Cardiac muscle cell (in vitro differentiated cells and primary cell): ENCODE measurements around the gene LYPD6. TPM values are rescaled to one million over a fixed set of nuclear protein-coding genes. Genes with fewer than 3 reads are reported as not detected.

Experiments
- DNase-seq, 2 donors: peaks; one replicate each; pipeline versions ENCODE4 v3.0.0 to v3.0.0-alpha.2; 2010 to 2017; ENCODE audit warnings: low read depth in 1 of 2, low spot score in 1 of 2
- H3K27ac ChIP-seq: fragments of 200-600 bp; sonication (generic); 2 replicates; pipeline ENCODE4 v1.5.1; 2016
- H3K27me3 ChIP-seq: fragments of 200-600 bp; sonication (generic); 2 replicates; pipeline ENCODE4 v1.6.0; 2016; ENCODE audit warnings: control low read depth
- H3K36me3 ChIP-seq: fragments of 200-600 bp; sonication (generic); 2 replicates; pipeline ENCODE4 v1.5.1; 2016; ENCODE audit warnings: control low read depth
- H3K4me1 ChIP-seq: fragments of 200-600 bp; sonication (generic); 2 replicates; pipeline ENCODE4 v1.8.1; 2017; ENCODE audit warnings: low read depth, mild to moderate bottlenecking, mixed run types
- H3K4me3 ChIP-seq: fragments of 200-600 bp; sonication (generic); 2 replicates; pipeline ENCODE4 v1.5.1; 2016; ENCODE audit warnings: mild to moderate bottlenecking
- H3K9me3 ChIP-seq: fragments of 200-600 bp; sonication (generic); 2 replicates; pipeline ENCODE4 v1.5.1; 2017; ENCODE audit warnings: low read depth, mild to moderate bottlenecking, control low read depth
- CTCF ChIP-seq: IDR thresholded peaks from 2 replicates; pipeline ENCODE4 v1.5.1; 2012; ENCODE audit warnings: low read depth, mild to moderate bottlenecking, low read length
- polyA plus RNA-seq: library from polyadenylated mRNA; unstranded; fragments of >200 nt; fragmentation: Nextera tagmentation; extraction: Ambion mirVana; gene quantifications from 2 replicates; pipeline ENCODE4 v1.2.1, GENCODE V29; 2016
- total RNA-seq: library from RNA; depleted of rRNA; stranded (reverse); fragments of >200 nt; gene quantifications from 2 replicates; pipeline ENCODE4 v1.2.3, GENCODE V29; 2016

The LYPD6 gene
- total and polyA plus RNA-seq, 2 experiments from 2014 or later: 5.8 to 7.6 TPM

- DNase-seq: peak in 1 of 2 donors; percentile 65
- Histone ChIP-seq H3K27me3 (no peaks in the 10 kb centered on the region), H3K4me1 (no peaks in the 10 kb centered on the region), H3K36me3 (no peaks in the 10 kb centered on the region), H3K4me3 (no peak overlapping the region), H3K27ac (no peak overlapping the region), H3K9me3 (no peaks in the 10 kb centered on the region)
- TF ChIP-seq CTCF: no peak
Observed at GRCh38 chr2:149483004-149483605, 152.7 kb downstream of the LYPD6 start.

GRCh38 chr2:149486664-149487063, 156.3 kb downstream of the LYPD6 start:
- Histone ChIP-seq H3K9me3 (no peaks in the 10 kb centered on the region), H3K36me3 (no peaks in the 10 kb centered on the region), H3K4me1 (no peaks in the 10 kb centered on the region), H3K27ac (no peak overlapping the region), H3K27me3 (no peaks in the 10 kb centered on the region), H3K4me3 (no peak overlapping the region)
- no peak for TF ChIP-seq CTCF
- DNase-seq: no peak

GRCh38 chr2:149487189-149487588, 156.8 kb downstream of the LYPD6 start:
- Histone ChIP-seq H3K36me3 (no peaks in the 10 kb centered on the region), H3K9me3 (no peaks in the 10 kb centered on the region), H3K4me3 (no peak overlapping the region), H3K27me3 (no peaks in the 10 kb centered on the region), H3K4me1 (no peaks in the 10 kb centered on the region), H3K27ac (no peak overlapping the region)
- no peak for DNase-seq
- TF ChIP-seq CTCF: no peak

- TF ChIP-seq CTCF: no peak
- peak in 1 of 2 donors; percentile 26 for DNase-seq
- H3K4me3 ChIP-seq: no peak overlapping the region
- H3K9me3 ChIP-seq: no peaks in the 10 kb centered on the region
- H3K4me1 ChIP-seq: no peaks in the 10 kb centered on the region
- no peaks in the 10 kb centered on the region for H3K27me3 ChIP-seq
- H3K36me3 ChIP-seq: no peaks in the 10 kb centered on the region
- no peak overlapping the region for H3K27ac ChIP-seq
Observed at GRCh38 chr2:149488706-149489440, 158.5 kb downstream of the LYPD6 start.

- H3K27ac ChIP-seq: no peak overlapping the region
- TF ChIP-seq CTCF: no peak
- no peak overlapping the region for H3K4me3 ChIP-seq
- no peaks in the 10 kb centered on the region for H3K36me3 ChIP-seq
- H3K27me3 ChIP-seq: no peaks in the 10 kb centered on the region
- H3K9me3 ChIP-seq: no peaks in the 10 kb centered on the region
- no peak for DNase-seq
- no peaks in the 10 kb centered on the region for H3K4me1 ChIP-seq
Observed at GRCh38 chr2:149489452-149489851, 159.1 kb downstream of the LYPD6 start.
